HG03039 (cell line): ENCODE data around the gene IGFBP3.

ENCODE experiments used
- ATAC-seq: cut with Tn5 transposase; IDR thresholded peaks from one replicate; pipeline ENCODE4 v1.9.1; 2021; ENCODE audit warnings: mild to moderate bottlenecking, moderate library complexity; ENCODE audit not compliant: unreplicated experiment

Gene IGFBP3

DNA sequence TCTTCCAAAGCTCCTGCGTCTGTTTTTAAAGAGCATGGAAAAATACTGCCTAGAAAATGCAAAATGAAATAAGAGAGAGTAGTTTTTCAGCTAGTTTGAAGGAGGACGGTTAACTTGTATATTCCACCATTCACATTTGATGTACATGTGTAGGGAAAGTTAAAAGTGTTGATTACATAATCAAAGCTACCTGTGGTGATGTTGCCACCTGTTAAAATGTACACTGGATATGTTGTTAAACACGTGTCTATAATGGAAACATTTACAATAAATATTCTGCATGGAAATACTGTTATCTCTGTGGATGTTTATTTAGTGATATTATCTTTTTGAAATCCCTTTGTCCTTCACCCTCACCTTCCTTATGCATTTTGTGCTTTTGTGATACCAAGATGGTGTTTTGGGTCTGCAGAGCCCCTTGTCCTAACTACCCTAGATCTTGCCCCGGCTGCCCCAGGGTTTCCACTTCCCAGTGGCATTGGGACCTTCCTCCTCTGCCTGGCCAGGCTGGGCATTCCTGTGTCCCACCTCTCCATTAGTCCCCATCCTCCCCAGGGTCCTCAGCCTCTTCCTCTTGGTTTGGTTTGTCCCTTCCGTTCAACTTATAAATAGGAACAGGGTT, 27.6 kb downstream of the IGFBP3 start:
- ATAC-seq = no peak

DNA sequence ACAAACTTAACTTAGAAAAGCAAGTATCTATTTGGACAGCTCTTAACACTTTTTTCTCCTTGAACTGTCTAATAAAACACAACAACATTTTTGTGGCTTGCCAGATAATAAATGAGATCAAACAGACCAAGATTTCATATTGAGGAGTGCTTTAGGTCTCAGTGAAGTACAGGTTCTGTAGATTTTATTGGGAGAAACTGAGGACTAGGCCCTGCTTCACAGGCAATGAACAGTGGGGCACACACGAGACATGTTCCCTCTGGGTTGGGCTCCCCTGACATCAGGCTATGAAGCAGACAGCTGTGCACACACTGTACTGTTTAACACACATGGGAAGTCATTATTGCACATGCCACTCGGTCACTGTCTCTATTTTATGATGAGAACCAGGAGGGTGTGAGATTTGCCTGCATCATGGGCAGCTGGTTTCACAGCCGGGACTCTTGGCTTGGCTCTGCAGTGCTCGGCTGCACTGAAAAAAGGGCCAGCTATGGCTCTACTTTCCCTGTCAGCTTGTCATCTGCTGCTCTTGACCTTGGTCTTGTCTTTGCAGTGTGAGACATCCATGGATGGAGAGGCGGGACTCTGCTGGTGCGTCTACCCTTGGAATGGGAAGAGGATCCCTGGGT, 28.6 kb downstream of the IGFBP3 start:
- no peak for ATAC-seq

DNA sequence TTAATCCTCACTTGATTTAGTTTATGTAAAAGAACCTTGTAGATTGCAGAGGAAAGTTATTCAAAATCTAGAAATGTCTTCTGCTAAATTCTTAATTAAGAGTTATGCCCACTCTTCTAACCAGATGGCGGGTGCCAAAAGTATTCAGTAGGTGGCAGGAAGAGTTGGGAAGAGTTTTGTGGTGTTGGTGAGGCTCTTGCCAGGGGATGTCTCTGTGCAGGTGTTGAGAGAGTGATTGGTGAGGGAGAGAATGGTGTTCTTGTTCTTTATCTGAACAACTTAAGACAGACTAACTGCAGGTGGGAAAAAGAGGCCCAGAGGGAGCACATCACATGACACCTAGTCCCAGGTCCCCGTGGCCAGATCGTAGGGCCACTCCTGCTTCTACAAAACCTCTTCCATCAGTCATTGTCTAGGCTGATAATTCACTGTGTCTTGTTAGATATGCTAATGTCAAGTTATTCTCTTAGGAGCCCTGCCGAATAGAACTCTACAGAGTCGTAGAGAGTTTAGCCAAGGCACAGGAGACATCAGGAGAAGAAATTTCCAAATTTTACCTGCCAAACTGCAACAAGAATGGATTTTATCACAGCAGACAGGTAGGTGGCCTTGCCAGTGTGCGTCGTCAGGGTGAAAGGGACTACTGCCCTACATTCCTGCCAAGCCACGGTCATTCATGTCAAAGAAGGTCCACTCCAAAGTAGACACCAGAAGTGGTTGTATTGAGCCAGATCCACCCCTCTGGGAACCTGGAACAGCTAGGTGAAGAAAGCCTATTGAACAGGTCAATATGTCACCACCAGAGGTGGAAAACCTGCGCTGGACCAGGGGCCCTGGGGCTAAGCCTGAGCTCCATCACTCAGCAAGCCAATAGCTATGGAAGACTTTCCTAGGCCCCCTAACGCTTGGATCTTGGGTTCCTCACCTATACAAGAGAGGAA, 29.3 kb downstream of the IGFBP3 start:
- ATAC-seq = no peak

DNA sequence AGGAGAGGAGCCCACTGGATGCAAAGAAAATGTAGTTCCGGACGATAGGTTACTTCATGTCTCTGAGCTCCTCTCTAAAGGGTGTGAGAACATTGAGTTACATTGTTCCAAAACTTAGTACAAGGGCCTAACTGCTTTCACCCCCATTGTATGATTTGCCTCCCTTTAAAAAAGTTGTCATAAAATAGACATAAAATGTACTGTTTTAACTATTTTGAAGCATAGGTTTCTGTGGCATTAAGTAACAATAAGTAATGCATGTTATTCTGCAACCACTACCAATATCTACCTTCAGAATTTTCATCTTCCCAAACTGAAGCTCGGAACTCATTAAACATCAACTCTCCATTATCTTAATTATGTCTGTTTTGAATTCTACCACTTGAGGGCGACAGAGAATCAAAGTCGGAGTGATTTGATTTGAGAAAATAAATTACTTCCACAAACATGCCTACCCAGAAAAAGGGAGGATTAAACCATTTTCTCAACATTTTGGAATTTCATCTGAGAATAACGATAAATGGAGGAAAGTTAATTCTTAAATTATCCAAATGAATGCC, 30.1 kb downstream of the IGFBP3 start:
- no peak for ATAC-seq

DNA sequence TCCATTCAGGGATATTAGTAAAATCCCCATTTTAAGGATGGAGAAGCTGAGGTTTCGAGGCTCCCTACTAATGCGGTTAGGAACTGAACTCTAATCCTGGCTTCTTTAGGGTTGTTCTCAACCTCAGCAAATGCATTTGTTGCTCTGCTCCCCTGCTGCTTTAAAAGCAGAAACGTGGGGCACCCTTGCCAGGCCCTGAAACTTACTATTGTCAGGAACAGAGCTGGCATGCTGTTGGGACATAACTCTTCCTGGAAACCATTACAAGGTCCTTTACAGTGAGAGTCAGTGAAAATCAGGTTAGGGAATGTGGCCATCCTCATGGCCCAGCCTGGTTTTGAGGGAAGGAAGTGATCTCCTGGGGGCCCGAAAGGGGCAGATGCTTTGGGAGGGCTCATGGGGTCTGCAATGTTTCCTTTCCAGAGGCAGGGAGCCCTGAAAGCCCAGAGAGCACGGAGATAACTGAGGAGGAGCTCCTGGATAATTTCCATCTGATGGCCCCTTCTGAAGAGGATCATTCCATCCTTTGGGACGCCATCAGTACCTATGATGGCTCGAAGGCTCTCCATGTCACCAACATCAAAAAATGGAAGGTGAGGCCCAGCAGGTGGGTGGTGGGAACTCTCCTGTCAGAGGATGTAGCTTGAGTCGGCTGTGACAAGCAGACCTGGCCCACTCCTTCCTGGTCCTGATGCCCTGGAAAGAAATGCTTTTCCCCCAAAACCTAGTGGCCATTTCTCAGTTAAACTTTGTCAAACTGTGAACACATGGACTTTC, 30.8 kb downstream of the IGFBP3 start:
- ATAC-seq = no peak

DNA sequence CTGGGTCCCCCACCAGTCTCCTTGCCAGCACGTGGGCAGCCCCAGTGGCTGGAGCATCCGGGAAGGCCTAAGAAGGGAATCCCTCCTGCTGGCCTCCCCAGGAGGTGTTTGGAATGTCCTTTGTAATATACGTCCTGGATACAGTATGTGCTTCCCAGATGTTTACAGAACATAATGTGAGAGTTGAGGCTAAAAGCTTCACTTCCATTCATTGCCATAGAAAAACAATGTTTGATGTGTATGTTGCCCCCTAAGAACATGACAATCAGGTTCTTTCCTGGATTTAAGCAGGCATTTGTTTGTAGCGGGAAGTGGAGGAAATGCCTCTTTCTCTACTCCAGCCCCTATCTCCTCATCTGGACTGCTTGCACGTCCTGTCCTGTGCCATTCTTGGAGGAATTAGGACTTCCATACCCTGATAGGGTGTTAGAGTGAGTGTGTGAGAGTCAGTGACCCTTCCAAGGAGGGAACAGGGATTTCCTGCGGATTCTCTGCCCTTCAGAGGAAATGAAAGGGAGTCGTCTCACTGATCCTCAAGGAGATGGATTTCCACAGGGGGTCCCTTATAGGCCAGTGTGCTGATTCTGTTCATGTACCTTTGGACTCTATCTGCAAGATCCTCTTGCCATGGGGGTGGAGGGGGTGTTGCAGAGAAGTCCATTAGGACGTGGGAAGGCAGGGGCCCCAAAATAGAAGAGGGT, 31.6 kb downstream of the IGFBP3 start:
- ATAC-seq = no peak

DNA sequence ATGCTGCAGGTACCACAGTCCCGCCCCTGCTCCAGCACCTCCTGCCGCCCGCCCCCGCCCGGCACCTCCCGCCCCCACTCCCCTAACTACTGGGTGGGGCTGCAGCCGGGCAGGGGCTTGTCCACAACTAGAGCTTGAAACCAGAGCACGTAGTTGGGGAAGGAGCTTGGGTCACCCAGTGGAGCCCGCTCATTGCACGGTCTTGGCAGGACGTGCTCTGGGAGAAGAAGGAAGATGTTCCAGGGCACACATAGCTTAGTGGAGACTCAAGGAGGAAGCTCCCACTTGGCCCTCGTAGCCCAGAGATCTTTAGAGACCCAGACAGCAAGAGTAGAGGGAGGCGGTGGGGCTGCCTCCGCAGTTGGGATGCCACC, 32.1 kb downstream of the IGFBP3 start:
- ATAC-seq = no peak

DNA sequence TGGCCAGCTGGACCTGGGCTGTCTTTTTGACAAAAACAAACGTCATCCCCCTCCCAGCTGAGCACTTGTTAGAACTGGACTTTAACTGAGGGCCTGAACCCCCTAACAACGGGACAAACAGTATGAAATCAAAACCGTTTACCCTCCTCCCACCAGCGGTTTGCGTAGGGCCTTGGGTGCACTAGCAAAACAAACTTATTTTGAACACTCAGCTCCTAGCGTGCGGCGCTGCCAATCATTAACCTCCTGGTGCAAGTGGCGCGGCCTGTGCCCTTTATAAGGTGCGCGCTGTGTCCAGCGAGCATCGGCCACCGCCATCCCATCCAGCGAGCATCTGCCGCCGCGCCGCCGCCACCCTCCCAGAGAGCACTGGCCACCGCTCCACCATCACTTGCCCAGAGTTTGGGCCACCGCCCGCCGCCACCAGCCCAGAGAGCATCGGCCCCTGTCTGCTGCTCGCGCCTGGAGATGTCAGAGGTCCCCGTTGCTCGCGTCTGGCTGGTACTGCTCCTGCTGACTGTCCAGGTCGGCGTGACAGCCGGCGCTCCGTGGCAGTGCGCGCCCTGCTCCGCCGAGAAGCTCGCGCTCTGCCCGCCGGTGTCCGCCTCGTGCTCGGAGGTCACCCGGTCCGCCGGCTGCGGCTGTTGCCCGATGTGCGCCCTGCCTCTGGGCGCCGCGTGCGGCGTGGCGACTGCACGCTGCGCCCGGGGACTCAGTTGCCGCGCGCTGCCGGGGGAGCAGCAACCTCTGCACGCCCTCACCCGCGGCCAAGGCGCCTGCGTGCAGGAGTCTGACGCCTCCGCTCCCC, 32.7 kb downstream of the IGFBP3 start, which contains the start of gene IGFBP1:
TSS of gene IGFBP1 (plus strand) at position 304 of the 808 bp plus-strand sequence. CDS start at position 469, 165 bp downstream.
- ATAC-seq = no peak

DNA sequence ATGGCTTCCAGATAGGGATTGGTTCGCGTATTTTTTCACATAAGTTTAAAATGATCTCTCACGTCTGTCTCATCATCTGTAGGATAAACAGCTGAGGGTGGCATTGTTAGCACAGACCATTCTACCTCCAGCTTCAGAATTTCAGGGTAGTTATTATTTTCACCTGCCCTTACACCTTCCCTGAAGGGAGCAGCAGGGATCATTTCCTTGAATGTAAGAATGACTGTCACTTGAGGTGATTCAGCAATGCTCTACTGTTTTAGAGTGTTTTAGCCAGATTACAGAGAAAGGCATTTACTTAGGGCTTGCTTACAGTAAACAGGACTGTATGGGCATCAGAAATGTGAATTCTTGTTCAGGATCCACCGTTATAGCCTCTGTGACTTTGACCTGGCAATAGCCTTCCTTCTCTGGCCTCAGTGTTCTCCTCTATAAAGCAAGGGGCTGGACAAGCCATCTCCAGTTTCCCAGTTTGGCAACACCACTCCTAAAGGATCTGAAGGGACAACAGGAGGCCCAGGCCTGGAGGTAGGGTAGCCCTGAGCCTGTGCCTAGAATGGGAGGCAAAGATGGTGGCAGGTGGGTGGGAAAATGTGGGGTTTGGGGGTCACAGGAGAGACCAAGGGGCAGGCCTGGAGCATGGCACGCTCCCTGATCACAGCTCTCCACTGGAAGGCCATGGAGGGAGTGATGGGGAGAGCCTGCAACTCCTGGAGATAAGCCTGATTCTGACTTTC, 34.0 kb downstream of the IGFBP3 start:
- no peak for ATAC-seq

DNA sequence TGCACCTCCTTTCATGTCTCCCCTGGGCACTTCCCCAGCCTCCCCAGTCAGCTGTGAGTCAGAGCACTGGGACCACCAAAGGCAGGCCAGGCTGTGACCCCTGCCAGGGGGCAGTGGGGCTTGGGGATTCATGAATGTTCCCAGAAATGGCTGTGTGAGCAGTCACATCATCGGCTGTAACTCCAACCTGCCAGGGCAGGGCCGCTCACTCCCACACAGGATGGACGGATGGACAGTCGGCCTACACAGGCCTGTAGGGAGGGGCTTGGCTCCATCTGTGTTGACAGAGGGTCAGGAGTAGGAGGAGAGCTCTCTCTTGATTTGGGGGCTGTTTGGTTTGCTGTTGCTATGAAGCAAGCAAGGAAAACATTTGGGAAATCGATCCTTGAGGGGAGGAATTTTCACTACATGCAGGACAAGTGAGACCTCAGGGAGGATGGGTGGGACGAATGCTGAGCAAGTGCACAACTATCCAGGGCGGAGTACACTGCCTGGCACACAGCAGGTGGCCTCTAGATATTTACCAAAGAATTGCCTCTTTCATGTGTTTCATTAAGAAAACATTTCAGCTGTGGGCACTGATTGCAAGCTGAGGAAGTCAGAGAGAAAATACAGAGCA, 35.7 kb downstream of the IGFBP3 start:
- ATAC-seq = no peak

DNA sequence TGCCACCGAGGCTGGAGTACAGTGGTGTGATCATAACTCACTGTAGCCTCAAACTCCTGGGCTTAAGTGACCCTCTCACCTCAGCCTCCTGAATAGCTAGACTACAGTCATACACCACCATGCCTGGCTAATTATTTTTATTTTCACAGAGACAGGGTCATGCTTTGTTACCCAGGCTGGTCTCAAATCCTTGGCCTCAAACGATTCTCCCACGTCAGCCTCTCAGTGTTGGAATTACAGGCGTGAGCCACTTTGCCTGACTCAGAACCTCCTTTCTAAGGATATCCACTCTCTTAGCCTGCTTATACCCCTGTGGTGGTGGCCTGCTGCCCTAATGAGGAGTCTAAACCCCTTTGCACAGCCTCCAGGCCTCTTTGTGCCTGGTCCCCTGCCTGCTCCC, 36.9 kb downstream of the IGFBP3 start:
- no peak for ATAC-seq

DNA sequence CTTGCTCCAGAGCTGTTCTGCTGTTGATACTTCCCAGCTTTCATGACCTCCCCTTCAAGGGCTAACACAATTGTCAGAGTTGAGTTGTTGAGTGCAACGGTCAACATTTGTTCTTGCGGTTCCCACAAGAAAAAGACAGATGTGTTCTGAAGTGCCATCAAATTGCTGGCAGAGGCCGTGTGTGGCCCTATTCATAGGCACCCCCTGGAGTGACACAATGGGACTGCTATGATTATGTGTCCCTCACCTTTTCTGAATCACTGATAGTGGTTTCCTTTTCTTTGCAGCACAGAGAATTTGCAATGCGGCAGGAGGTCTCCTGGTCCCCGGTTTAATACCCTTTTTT, 38.6 kb downstream of the IGFBP3 start:
- ATAC-seq = no peak

DNA sequence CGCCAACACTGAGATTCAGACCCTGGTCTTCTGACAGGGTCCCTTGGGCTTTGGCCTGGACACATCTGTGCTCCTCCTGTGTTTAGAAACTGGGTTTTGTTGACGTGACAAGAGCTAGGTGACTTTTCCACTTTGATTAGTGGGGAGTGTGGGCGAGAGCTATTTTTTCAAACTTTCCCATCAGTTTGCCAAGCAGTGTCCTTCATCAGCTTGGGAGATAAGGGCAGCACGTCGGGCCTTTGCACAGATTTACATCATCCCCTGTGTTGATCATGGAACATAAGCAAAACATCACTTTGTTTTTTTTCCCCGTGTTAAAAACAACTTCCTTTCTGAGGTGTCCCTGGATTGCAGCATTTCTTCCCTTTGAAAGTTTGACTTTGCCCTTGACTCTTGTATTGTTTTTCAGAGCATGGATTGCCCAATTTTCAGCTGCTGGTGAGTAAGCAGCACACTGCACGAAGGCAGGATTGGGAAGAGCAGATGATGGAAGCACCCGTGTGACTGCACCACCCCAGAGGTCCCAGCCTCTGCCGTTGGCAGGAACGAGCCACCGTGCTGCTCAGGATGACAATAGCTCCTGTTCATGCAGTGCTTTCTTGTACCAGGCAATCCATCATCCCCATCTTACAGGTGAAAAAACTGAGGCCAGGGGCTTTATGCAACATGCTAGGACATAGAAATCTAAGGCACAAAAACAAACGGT, 39.2 kb downstream of the IGFBP3 start:
- ATAC-seq = no peak

DNA sequence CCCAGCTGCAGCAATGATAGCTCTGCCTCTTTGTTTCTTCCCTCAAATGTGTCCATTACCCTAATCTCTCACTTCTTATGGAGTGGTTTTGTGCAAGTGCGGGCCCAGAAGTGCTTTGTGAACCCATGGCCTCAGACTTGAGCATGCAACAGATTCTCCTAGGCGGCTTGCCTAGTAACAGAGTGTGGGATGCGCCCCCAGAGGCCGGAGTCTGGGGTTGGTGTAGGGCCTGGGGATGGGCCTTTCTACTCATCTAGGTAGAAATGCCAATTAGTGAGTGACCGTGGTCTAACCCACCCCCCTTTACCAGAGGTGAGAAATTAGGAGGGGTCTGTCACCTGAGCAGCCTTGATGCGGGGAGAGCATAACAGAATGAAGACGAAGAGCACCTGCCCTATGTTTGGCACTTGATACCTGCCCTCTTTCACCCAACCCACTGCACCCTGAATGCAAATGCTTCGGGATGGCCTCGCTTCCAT, 39.8 kb downstream of the IGFBP3 start:
- ATAC-seq = no peak

DNA sequence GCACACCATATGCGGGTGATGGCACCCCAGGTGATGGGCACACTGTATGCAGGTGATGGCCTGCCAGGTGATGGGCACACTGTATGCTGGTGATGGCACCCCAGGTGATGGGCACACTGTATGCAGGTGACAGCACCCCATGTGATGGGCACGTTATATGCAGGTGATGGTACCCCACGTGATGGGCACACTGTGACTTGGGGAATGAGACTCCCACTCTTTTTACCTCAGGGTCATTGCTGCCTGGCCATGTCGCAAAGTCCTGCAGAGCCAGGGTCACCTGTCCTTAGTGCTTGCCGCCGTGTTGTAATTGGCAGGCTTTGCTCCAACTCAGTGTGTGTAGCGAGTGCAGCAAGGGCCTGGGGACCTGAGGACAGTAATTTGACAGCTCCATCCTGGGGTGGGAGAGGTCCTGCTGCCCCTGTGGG, 40.6 kb downstream of the IGFBP3 start:
- no peak for ATAC-seq

DNA sequence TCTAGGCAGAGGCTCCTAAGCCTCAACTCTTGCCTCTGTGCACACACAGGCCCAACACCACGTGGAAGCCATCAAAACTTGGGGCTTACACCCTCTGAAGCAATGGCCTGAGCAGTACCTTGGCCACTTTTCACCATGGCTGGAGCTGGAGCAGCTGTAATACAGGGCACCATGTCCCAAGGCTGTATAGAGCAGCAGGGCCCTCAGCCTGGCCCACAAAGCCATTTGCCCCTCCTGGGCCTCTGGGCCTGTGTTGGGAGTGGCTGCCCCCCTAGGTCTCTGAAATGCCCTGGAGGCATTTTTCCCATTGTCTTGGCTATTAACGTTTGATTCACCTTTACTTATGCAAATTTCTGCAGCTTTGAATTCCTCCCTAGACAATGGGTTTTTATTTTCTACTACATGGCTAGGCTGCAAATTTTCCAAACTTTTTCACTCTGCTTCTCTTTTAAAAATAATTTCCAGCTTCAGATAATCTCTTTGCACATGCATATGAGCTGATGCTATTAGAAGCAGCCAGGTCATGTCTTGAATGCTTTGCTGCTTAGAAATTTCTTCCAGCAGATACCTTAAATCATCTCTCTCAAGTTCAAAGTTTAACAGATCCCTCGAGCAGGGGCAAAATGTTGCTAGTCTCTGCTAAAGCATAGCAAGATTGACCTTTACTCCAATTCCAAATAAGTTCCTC, 42.5 kb downstream of the IGFBP3 start:
- no peak for ATAC-seq

DNA sequence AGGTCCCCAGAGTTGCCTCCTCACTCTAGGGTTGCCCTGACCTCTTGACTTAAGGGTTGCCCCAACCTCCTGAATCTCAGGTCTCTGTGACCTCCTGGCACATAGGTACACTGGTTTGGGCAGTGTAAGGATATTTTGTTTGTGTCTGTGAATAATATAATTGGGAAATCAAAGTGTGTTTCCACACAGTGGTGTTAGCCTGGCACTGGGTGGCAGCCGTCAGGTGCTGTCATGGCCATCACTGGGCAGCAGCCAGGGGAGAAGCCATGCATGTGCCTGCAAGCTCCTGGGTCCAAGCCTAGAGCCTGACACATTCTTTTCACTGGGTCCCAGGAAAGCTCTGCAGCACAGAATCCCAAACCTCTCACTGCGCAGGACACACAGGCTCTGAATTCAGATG, 44.6 kb downstream of the IGFBP3 start:
- ATAC-seq = no peak
